Pancreas (tissue), 10 donors: ENCODE data around the gene CCK. TPM values are rescaled to one million over a fixed set of nuclear protein-coding genes. Genes with fewer than 3 reads are reported as not detected.
A peak's percentile ranks its signal among the peaks of the same experiment; 100 is the strongest.

ENCODE experiments used
- ATAC-seq, 4 donors: fragments of 200-7000 bp; cut with Tn5 transposase; one replicate each; pipeline versions ENCODE4 v1.8.0 to v1.9.1; 2020; ENCODE audit warnings: mild to moderate bottlenecking in 4 of 4, moderate library complexity in 4 of 4
- DNase-seq, 6 donors: peaks; one replicate each; pipeline ENCODE4 v3.0.0-alpha.2; 2020
- FAIRE-seq: peaks from 2 replicates; lab custom pipeline; 2012; peaks lifted over from hg19 to GRCh38; lab: Jason Lieb, UNC
- H3K27ac ChIP-seq, 4 donors: fragments of 200-600 bp; sonication (generic); 1 replicate in 3 of 4; 2 replicates in 1 of 4; pipeline versions ENCODE4 v1.5.0 to v1.8.0; 2020
- H3K27me3 ChIP-seq, 4 donors: fragments of 200-600 bp; one replicate each; pipeline ENCODE4 v1.8.0; 2021
- H3K36me3 ChIP-seq, 3 donors: fragments of 200-600 bp; sonication (generic) in 1 of 3; one replicate each; pipeline versions ENCODE4 v1.5.0 to v1.8.0; 2020 to 2021
- H3K4me1 ChIP-seq, 3 donors: fragments of 200-600 bp; one replicate each; pipeline ENCODE4 v1.8.0; 2021
- H3K4me3 ChIP-seq, 4 donors: fragments of 200-600 bp; sonication (generic) in 2 of 4; one replicate each; pipeline versions ENCODE4 v1.5.0 to v1.8.0; 2020 to 2021
- H3K9me3 ChIP-seq, 4 donors: fragments of 200-600 bp; one replicate each; pipeline ENCODE4 v1.8.0; 2021
- WGBS, 2 donors: extraction: QIAGEN DNeasy Blood & Tissue Kit; methylation state at CpG; one replicate each; pipeline ENCODE4 v1.1.7; 2013; 5-methylcytosine and 5-hydroxymethylcytosine counted together
- intact Hi-C, 3 donors: fragments of 100-400 bp; cut with DNase I; formaldehyde crosslinking; loops; one replicate each; pipeline versions ENCODE4 v1.11.1 to v1.14.2; 2022
- polyA plus RNA-seq, 2 donors: library from polyadenylated mRNA; stranded (reverse); fragments of 200-250 nt; gene quantifications; one replicate each; pipeline ENCODE4 v1.2.3, GENCODE V29; 2013
- total RNA-seq, 6 donors: library from RNA; stranded (reverse); fragmentation: NEBNext Ultra II Directional in 4 of 6; extraction: Animal tissue kit (Norgen Biotek cat#: 25700) in 4 of 6; gene quantifications; one replicate each; pipeline versions ENCODE4 v1.2.1 to v1.2.4, GENCODE V29; 2021 to 2023
- TF ChIP-seq, protein P1 (sequence below), 4 donors: fragments of 200-600 bp; sonication (generic) in 3 of 4; IDR thresholded peaks; one replicate each; pipeline versions ENCODE4 v1.5.0 to v1.8.0; 2021; ENCODE audit warnings: antibody characterized with exemption in 4 of 4
- donor health status: healthy with polysubstance abuse.
- donor health status: DM: no; HTN: no; CAD: no; lungs with moderate emphysema.
- donor health status: DM: no; HTN: no; CAD: no.
- donor health status: control.
- donor health status: control.
- donor health status: Bipolar disorder and iron deficiency.
- donor health status: DM: yes; HTN: yes; CAD: no.
- donor health status: DM: no; HTN: no; CAD: no.
- donor health status: DM: no; HTN: no; CAD: no.
- donor health status: DM: yes; HTN: yes; CAD: no.

The CCK gene
- total and polyA plus RNA-seq, 8 donors, result 0.22 to 0.38 (median 0.23) TPM; not detected in 5

DNA sequence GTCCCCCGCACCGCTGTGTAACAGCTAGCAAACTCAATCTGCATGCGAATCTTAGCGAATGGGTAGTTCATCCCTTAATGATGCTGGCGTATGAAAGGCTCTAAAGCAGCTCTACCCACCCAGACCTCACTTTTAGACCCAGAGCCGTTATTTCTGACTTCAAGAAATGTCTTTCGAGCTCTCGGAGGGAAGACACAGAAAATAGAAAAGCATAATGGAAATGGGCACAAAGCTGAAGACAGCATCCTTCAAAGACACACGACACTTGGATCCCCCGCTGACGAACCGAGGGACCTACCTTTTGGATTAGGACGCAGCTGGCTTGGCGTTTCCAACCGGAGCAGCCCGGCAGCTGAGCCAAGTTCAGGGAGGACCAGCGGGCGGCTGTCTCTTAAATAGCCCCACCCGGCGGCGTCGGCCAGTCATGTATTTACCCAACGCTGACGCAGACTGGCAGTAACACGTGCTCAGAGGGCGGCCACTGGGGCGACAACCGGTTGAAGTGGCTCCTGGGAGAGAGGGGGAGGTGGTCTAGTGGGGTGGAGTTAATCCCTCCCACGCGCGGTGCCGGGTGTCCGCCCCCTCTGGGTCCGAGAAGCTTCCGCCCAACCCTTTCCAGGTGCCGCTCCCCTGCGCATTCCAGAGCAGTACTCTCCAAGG, 1.5 kb downstream of the CCK start:
- ATAC-seq (peak; percentile 64 to 75 (median 70)), FAIRE-seq (no peak), DNase-seq (peak; percentile 9 to 66 (median 30))
- Histone ChIP-seq H3K27me3 (peaks cover 0 to 37% (median 10%) of the 10 kb centered on the region in 4 donors), H3K4me1 (no peaks in the 10 kb centered on the region), H3K36me3 (no peaks in the 10 kb centered on the region), H3K27ac (no peak overlapping the region), H3K9me3 (no peaks in the 10 kb centered on the region), H3K4me3 (no peak overlapping the region)
- 9 to 10% methylated on average over 37 of the region's 37 CpGs for WGBS, 2 donors
- intact Hi-C loops, result no loop called here
- TF ChIP-seq, protein P1, sequence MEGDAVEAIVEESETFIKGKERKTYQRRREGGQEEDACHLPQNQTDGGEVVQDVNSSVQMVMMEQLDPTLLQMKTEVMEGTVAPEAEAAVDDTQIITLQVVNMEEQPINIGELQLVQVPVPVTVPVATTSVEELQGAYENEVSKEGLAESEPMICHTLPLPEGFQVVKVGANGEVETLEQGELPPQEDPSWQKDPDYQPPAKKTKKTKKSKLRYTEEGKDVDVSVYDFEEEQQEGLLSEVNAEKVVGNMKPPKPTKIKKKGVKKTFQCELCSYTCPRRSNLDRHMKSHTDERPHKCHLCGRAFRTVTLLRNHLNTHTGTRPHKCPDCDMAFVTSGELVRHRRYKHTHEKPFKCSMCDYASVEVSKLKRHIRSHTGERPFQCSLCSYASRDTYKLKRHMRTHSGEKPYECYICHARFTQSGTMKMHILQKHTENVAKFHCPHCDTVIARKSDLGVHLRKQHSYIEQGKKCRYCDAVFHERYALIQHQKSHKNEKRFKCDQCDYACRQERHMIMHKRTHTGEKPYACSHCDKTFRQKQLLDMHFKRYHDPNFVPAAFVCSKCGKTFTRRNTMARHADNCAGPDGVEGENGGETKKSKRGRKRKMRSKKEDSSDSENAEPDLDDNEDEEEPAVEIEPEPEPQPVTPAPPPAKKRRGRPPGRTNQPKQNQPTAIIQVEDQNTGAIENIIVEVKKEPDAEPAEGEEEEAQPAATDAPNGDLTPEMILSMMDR (IDR thresholded peaks at IDR 0.05), result no peak

DNA sequence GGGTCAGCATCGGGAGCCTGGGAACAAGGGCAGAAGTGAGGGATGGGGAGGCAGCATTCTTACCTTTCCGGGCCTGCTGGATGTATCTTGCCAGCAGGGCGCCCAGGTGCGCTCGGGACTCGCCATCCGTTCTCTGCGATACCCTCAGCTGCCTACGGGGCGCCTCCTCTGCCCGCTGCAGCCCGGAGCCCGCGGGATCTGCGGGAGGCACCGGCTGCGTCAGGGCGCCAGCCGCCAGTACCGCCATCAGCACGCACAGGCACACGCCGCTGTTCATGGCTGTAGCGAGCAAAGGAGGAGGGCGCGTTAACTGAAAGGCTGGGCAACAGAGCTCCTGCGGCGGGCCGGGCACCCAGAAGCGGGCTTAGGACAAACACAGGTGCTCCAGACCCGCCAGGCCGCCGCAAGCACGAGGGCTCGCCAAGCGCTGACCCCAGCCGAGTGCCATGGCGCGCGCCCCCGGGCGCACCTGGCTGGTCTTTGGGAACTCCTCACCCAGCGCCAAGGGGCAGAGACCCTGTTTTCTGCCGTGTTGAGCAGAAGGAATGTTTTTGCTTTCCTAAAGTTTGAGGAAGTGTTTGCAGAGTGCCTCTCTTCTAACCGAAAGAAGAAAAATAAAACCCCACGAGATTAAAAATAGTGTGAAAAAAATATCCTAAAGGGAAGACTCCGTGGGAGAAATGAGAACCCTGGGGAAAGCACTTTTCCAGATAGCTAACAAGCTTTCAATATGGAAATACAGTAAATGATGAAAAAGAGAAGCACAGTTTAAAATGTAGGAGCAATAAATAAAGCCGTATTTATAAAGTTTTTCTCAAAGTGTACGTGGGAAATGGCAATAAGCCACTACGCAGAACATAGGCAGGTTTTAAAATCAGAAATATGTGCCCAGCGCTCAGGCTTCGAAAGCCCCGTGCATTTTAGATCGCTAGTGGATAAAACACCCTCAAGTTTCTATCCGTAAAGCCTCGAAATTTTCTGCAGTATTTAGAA, 2.3 kb downstream of the CCK start:
- ATAC-seq (peak in 3 of 4 donors; percentile 50 to 60 (median 58)), FAIRE-seq (no peak), DNase-seq (peak in 2 of 6 donors; percentile 43 to 56)
- peaks cover 0 to 40% (median 10%) of the 10 kb centered on the region in 4 donors for H3K27me3 ChIP-seq
- H3K36me3 ChIP-seq, result no peaks in the 10 kb centered on the region
- H3K4me3 ChIP-seq, result peak overlapping the region in 1 of 4 donors; percentile 27
- no peaks in the 10 kb centered on the region for H3K4me1 ChIP-seq
- no peak overlapping the region for H3K27ac ChIP-seq
- TF ChIP-seq, protein P1 (IDR thresholded peaks at IDR 0.05), result no peak
- WGBS, 2 donors, result 9 to 10% methylated on average over 55 of the region's 56 CpGs
- H3K9me3 ChIP-seq, result no peaks in the 10 kb centered on the region
- intact Hi-C loops, result no loop called here

DNA sequence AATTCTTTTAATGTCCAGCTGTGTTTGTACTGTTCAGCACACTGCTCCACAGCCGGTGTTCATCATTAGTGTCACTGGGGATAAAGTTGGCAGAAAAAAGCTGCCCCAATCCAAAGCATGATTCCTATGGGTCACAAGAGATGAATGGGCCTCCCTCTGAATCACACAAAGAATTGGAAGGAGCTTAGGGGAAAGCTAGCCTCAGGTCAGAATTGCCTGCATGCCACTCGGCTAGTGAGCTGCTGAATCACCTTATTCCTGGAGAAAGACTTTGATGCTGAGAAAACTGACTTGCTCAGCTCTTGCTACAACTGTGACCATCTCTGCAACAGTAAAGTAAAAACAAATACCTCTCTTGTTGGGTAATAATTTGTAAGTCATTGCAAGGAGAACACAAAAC, 3.5 kb downstream of the CCK start:
- DNase-seq (no peak), FAIRE-seq (no peak), ATAC-seq (no peak)
- Histone ChIP-seq H3K27me3 (peaks cover 0 to 40% (median 10%) of the 10 kb centered on the region in 4 donors), H3K9me3 (no peaks in the 10 kb centered on the region), H3K27ac (no peak overlapping the region), H3K4me3 (no peak overlapping the region), H3K4me1 (no peaks in the 10 kb centered on the region), H3K36me3 (no peaks in the 10 kb centered on the region)
- intact Hi-C loops, result no loop called here
- 22 to 42% methylated on average over 2 of the region's 2 CpGs for WGBS, 2 donors
- TF ChIP-seq, protein P1 (IDR thresholded peaks at IDR 0.05), result no peak

DNA sequence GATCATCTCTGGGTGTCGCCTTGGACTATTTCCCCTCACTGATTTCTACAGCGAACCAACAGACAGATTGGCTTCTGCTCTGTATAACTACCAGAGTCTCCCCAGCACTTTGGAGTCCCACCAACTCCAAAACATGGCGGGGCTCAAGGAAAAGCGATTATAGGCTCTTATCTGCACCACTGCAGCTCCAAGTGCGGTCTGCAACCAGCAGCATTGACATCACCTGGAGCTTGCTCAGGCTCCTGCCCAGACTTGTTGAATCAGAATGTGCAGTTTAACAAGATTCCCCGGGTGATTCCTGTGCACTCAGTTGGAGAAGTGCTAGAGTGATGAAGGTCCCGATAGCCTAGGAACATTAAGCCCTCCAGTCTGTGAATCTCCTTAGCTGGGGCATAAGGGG, 9.0 kb downstream of the CCK start:
- intact Hi-C loops, result loop anchor here in 2 of 3 donors (10.0 kb wide), 2 partner anchors 178 to 268 kb away; no protein-coding TSS in a partner anchor
- ATAC-seq, result no peak

More for the DNA sequence above, 9.0 kb downstream of the CCK start:
- no peak overlapping the region for H3K27ac ChIP-seq
- no peak for FAIRE-seq
- TF ChIP-seq, protein P1 (IDR thresholded peaks at IDR 0.05), result no peak
- no peaks in the 10 kb centered on the region for H3K4me1 ChIP-seq
- DNase-seq, result no peak
- 43 to 48% methylated on average over 7 of the region's 7 CpGs for WGBS, 2 donors
- H3K27me3 ChIP-seq, result peaks cover 0 to 7% (median 0%) of the 10 kb centered on the region in 4 donors
- H3K9me3 ChIP-seq, result no peaks in the 10 kb centered on the region
- H3K4me3 ChIP-seq, result no peak overlapping the region
- no peaks in the 10 kb centered on the region for H3K36me3 ChIP-seq
